MM.1S (cell line): ENCODE results near the gene CASZ1.

Experiments
- EZH2 ChIP-seq: fragments of 300-600 bp; sonication (generic); optimal IDR thresholded peaks from 2 replicates; pipeline ENCODE3; 2017; ENCODE audit warnings: low read depth, mild to moderate bottlenecking, antibody characterized with exemption, low read length, mixed read lengths
- TF ChIP-seq, protein P1 (sequence below): fragments of 300-600 bp; sonication (generic); IDR thresholded peaks from 2 replicates; pipeline ENCODE4 v1.5.1; 2016; ENCODE audit warnings: antibody characterized with exemption, low read length, mixed read lengths

DNA sequence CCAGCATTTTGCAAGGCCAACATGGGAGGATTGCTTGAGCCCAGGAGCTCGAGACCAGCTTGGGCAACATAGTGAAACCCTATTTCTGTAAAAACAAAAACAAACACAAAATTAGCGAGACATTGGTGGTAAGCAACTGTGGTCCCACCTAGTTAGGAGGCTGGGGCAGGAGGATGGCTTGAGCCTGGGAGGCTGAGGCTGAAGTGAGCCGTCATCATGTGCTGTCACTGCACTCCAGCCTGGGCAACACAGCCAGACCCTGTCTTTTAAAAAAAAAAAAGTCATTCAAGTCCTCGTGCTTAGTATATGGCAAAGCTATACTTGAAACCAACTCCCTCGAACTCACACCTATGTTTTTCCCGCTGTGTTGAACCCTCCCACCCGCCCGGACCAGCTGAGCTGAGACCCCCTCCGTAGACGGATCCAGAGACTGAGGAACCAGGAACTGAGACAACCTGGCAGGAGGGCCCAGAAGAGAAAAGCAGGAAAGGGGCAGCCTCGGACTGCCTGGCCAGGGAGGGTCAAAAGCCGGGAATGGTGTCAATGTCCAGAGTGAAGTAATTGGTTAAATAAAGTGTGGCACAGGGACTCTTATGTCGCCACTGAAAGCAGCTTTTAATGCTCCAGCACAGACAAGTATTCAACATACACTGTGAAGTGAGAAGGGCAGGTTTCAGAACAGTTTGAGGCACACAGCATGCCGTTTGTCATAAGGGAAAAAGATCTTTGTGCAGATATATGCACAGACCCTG is 32.8 kb upstream of the CASZ1 start:
- TF ChIP-seq, protein P1, sequence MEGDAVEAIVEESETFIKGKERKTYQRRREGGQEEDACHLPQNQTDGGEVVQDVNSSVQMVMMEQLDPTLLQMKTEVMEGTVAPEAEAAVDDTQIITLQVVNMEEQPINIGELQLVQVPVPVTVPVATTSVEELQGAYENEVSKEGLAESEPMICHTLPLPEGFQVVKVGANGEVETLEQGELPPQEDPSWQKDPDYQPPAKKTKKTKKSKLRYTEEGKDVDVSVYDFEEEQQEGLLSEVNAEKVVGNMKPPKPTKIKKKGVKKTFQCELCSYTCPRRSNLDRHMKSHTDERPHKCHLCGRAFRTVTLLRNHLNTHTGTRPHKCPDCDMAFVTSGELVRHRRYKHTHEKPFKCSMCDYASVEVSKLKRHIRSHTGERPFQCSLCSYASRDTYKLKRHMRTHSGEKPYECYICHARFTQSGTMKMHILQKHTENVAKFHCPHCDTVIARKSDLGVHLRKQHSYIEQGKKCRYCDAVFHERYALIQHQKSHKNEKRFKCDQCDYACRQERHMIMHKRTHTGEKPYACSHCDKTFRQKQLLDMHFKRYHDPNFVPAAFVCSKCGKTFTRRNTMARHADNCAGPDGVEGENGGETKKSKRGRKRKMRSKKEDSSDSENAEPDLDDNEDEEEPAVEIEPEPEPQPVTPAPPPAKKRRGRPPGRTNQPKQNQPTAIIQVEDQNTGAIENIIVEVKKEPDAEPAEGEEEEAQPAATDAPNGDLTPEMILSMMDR = no peak
- TF ChIP-seq EZH2 = no peak
